ENCODE data around the gene PABPN1. TPM values are rescaled to one million over a fixed set of nuclear protein-coding genes. Genes with fewer than 3 reads are reported as not detected.

The PABPN1 gene
- total and polyA plus RNA-seq, 2 of the 13 experiments (the other 11 are each of a cell fraction or from before 2014, with no cell fraction given) = 233 to 524 TPM

- peak; percentile 23 for TF ChIP-seq DNMT1 (CRISPR knock-in tag; IDR thresholded peaks at IDR 0.05)
Observed at GRCh38 chr14:23302290-23303225, 18.7 kb upstream of the PABPN1 start, which contains the start of gene PPP1R3E (continued).

DNA sequence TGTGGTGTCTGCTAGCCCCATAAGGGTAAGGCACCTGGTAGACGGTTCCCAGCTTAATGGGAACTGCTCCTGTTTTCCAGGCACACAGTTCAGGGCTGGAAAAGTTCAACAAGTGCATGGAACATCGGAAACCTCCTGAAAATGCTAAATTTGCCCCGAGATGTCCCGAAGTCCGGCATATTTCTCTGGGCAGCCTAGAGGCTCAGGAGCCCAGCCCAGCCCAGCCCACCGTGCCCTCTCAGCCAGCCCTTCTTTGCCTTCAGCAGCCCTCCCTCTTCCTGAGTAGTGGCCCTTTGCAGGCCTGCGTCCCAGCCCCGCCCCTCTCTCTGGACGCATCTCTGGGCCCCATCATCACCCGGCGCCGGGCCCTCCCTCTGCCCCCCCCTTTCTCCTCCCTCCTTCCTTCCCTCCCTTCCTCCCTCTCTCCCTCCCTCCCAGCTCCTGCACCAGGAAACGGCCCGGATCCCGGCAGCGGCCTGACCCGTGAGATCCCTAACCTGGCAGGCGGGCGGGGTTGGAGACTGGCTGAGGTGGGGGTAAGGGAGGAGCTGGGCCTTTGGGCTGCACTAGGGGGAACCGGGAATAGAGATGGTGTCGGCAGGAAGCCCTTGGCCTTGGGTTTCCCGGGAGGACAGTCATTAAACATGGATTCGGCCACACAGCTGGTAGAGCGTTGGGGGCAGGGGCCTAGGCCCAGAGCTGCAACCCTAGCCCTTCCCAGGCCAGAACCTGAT is 14.7 kb upstream of the PABPN1 start, which contains the start of gene BCL2L2:
BCL2L2 (plus strand) TSS at position 422 of the 734 bp plus-strand sequence. CDS start 935 bp downstream, outside the sequence.
- Histone ChIP-seq H3K4me1 (ENCODE audit: insufficient read depth, low read length) (peaks cover 60% of the 10 kb centered on the region), H4K20me1 (ENCODE audit: insufficient read depth, low read length) (no peaks in the 10 kb centered on the region), H3K79me2 (ENCODE audit: insufficient read depth, low read length) (peaks cover 34% of the 10 kb centered on the region), H3K27ac (ENCODE audit: extremely low read length, insufficient read depth, low read length) (peak within 1 kb of the TSS; percentile 87), H3K27me3 (ENCODE audit: control insufficient read depth in 1 of 2, insufficient read depth in 2 of 2, low read length in 2 of 2) (no peaks in the 10 kb centered on the region; a peak in 1 of 5 replicates), H3K36me3 (replicated peaks in 1 of 2; ENCODE audit: control insufficient read depth in 1 of 2, insufficient read depth in 2 of 2, low read length in 2 of 2) (peaks cover 27 to 35% of the 10 kb centered on the region in 2 experiments), H3K9ac (ENCODE audit: insufficient read depth, low read depth, low read length) (peak within 1 kb of the TSS; percentile 99), H3K4me3 (replicated peaks in 1 of 3; ENCODE audit: insufficient read depth in 1 of 3, low read depth in 2 of 3, low read length in 3 of 3) (peak within 1 kb of the TSS; percentile 95 to 99 (median 96)), H2AFZ (ENCODE audit: low read length) (peak within 1 kb of the TSS; percentile 90), H3K9me3 (ENCODE audit: low read length) (no peaks in the 10 kb centered on the region), H3K4me2 (ENCODE audit: low read depth, low read length) (peak within 1 kb of the TSS; percentile 96)
- POLR2A ChIA-PET = interaction anchor here (0.6 to 18.7 kb wide), 39 partner anchors 12 to 1530 kb away, joined by 3 to 1053 read pairs (median 4); partner anchors contain the start of genes ACIN1, C14orf119, CBLN3 and CHMP4A
- ATAC-seq = peak; percentile 76
- intact Hi-C loops (cut with micrococcal nuclease; ENCODE audit: unreplicated experiment) = loop anchor here (1.0 to 10.0 kb wide), 4 partner anchors 15 to 988 kb away; partner anchors contain the start of genes AJUBA, DCAF11, DHRS1 and NOP9
- in situ Hi-C loops (cut with HindIII; ENCODE audit: extremely low pct_ligation_motif_present, low pct_unique_long_range_greater_than_20kb) = loop anchor here (25.0 kb wide), 1 partner anchor 831 kb away; the partner anchor contains the start of genes EMC9, FITM1, PSME1 and PSME2
- CTCF ChIA-PET (ENCODE audit: low intra/inter-chr PET ratio, low total read pairs) = interaction anchor here (1.3 kb wide), 1 partner anchor 15 kb away, joined by 4 read pairs; the partner anchor contains the start of gene PABPN1
- 1% methylated on average over 24 of the region's 24 CpGs for WGBS (ENCODE audit: low lambda C conversion rate)
- BruUV-seq (replicated peaks) = no TSS peak
- DNase-seq (ENCODE audit: low spot score) = peak; percentile 98
- FAIRE-seq = peak; percentile 83
- TF ChIP-seq ZNF891 (CRISPR knock-in tag; IDR thresholded peaks at IDR 0.05) (peak; percentile 96), THAP11 (CRISPR knock-in tag; IDR thresholded peaks at IDR 0.05) (peak; percentile 93), GABPA (IDR thresholded peaks at IDR 0.05; ENCODE audit: low read depth, low read length) (no peak), GABPA (CRISPR knock-in tag; IDR thresholded peaks at IDR 0.05; ENCODE audit: low read depth) (no peak), JDP2 (CRISPR knock-in tag; IDR thresholded peaks at IDR 0.05; ENCODE audit: borderline replicate concordance) (no peak), TFDP1 (CRISPR knock-in tag; IDR thresholded peaks at IDR 0.05; ENCODE audit: borderline replicate concordance) (peak; percentile 7), ARNTL (CRISPR knock-in tag; IDR thresholded peaks at IDR 0.05) (no peak; the same call in 1 of the 2 replicates), MEIS1 (CRISPR knock-in tag; IDR thresholded peaks at IDR 0.05; ENCODE audit: borderline replicate concordance) (peak; percentile 95), ATF1 (CRISPR knock-in tag; IDR thresholded peaks at IDR 0.05) (no peak), CBX1 (IDR thresholded peaks at IDR 0.05; ENCODE audit: low read depth) (peak; percentile 97), KLF15 (CRISPR knock-in tag; IDR thresholded peaks at IDR 0.05; ENCODE audit: borderline replicate concordance) (peak; percentile 93), PBX3 (CRISPR knock-in tag; IDR thresholded peaks at IDR 0.05; ENCODE audit: borderline replicate concordance) (0 out of 2 replicates have a peak, but pooled peaks have one; percentile 81), ZNF598 (CRISPR knock-in tag; IDR thresholded peaks at IDR 0.05; ENCODE audit: borderline replicate concordance) (peak; percentile 99), ZNF563 (CRISPR knock-in tag; IDR thresholded peaks at IDR 0.05) (peak; percentile 97), ZNF329 (CRISPR knock-in tag; IDR thresholded peaks at IDR 0.05; ENCODE audit: low read depth) (no peak)
- TF ChIP-seq, protein P1, sequence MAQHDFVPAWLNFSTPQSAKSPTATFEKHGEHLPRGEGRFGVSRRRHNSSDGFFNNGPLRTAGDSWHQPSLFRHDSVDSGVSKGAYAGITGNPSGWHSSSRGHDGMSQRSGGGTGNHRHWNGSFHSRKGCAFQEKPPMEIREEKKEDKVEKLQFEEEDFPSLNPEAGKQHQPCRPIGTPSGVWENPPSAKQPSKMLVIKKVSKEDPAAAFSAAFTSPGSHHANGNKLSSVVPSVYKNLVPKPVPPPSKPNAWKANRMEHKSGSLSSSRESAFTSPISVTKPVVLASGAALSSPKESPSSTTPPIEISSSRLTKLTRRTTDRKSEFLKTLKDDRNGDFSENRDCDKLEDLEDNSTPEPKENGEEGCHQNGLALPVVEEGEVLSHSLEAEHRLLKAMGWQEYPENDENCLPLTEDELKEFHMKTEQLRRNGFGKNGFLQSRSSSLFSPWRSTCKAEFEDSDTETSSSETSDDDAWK (CRISPR knock-in tag; IDR thresholded peaks at IDR 0.05) = no peak
